Breast epithelium (tissue), 3 donors: Measurements from ENCODE around the gene DELE1.

Experiments used
- CTCF ChIP-seq, 3 donors: fragments of 450-650 bp; IDR thresholded peaks; one replicate each; pipeline ENCODE4 v1.5.1; 2016 to 2017; ENCODE audit warnings: antibody characterized with exemption in 3 of 3, mild to moderate bottlenecking in 3 of 3, moderate library complexity in 3 of 3
- POLR2A ChIP-seq: fragments of 450-650 bp; IDR thresholded peaks from one replicate; pipeline ENCODE4 v1.6.1; 2016; ENCODE audit warnings: antibody characterized with exemption, mild to moderate bottlenecking, moderate library complexity

GRCh38 chr5:141909212-141909611 lies 14.5 kb upstream of the DELE1 start:
- TF ChIP-seq POLR2A = no peak
- no peak for TF ChIP-seq CTCF (IDR thresholded peaks at IDR 0.05)
